Renal cortical epithelial cell (primary cell): ENCODE results near the gene CPNE6. TPM values are rescaled to one million over a fixed set of nuclear protein-coding genes. Genes with fewer than 3 reads are reported as not detected.
"Not testable (repeated sequence)": the region's sequence is repeated elsewhere in the genome, so short reads cannot be mapped to it uniquely, and the experiment has no call there.

ENCODE experiments used
- DNase-seq: peaks from one replicate; pipeline ENCODE4 v3.0.0-alpha.2; 2011; ENCODE audit warnings: low read depth
- total RNA-seq: library from RNA; depleted of rRNA; stranded (reverse); fragments of >200 nt; gene quantifications from 2 replicates; pipeline ENCODE4 v1.2.3, GENCODE V29; 2014

Gene CPNE6
- total RNA-seq, result not detected in 2 replicates

GRCh38 chr14:24071144-24071697 is at the start of gene CPNE6:
Gene CPNE6, plus strand, starts transcription at chr14:24071562. Its CDS starts 1,375 bp downstream, at chr14:24072937.
- no peak for DNase-seq

GRCh38 chr14:24024939-24025418 is 46.4 kb upstream of the CPNE6 start:
- not testable (repeated sequence) for DNase-seq

- DNase-seq, result not testable (repeated sequence)
These were observed 41.7 kb upstream of the CPNE6 start for GRCh38 chr14:24029687-24030086.

- DNase-seq, result not testable (repeated sequence)
These were observed 40.0 kb upstream of the CPNE6 start for GRCh38 chr14:24031331-24031730.

- DNase-seq, result peak; percentile 92
These were observed 38.5 kb upstream of the CPNE6 start for GRCh38 chr14:24032727-24033418.

GRCh38 chr14:24035769-24036168 is 35.6 kb upstream of the CPNE6 start:
- DNase-seq, result not testable (repeated sequence)

GRCh38 chr14:24036169-24036962 is 35.0 kb upstream of the CPNE6 start:
- peak; percentile 45 for DNase-seq

GRCh38 chr14:24036963-24037657 is 34.3 kb upstream of the CPNE6 start:
- DNase-seq, result not testable (repeated sequence)

- DNase-seq, result no peak
These were observed 33.7 kb upstream of the CPNE6 start for GRCh38 chr14:24037658-24038037.

- no peak for DNase-seq
These were observed 32.7 kb upstream of the CPNE6 start for GRCh38 chr14:24038686-24039085.

- no peak for DNase-seq
These were observed 30.7 kb upstream of the CPNE6 start for GRCh38 chr14:24040692-24041091.

- DNase-seq, result no peak
These were observed 28.6 kb upstream of the CPNE6 start for GRCh38 chr14:24042746-24043145.

- not testable (repeated sequence) for DNase-seq
These were observed 22.4 kb upstream of the CPNE6 start for GRCh38 chr14:24049002-24049401.

GRCh38 chr14:24050753-24051152 is 20.6 kb upstream of the CPNE6 start:
- DNase-seq, result not testable (repeated sequence)

- DNase-seq, result no peak
These were observed 20.1 kb upstream of the CPNE6 start for GRCh38 chr14:24051176-24051788.

GRCh38 chr14:24051789-24052655 is 19.3 kb upstream of the CPNE6 start, which contains the start of gene CARMIL3:
Gene CARMIL3, plus strand, starts transcription at chr14:24052009. Its CDS starts 145 bp downstream, at chr14:24052154.
- DNase-seq, result peak; percentile 7

GRCh38 chr14:24052656-24053547 is 18.5 kb upstream of the CPNE6 start:
- DNase-seq, result no peak

- no peak for DNase-seq
These were observed 17.6 kb upstream of the CPNE6 start for GRCh38 chr14:24053548-24054323.

- DNase-seq, result no peak
These were observed 17.1 kb upstream of the CPNE6 start for GRCh38 chr14:24054324-24054641.
